Measurements from ENCODE around the gene COX19.

Gene COX19

GRCh38 chr7:953547-954327 is 21.6 kb downstream of the COX19 start:
- Histone ChIP-seq H3K36me3 (ENCODE audit: control insufficient read depth, insufficient read depth, low read length, severe bottlenecking) (no peaks in the 10 kb centered on the region), H3K9me3 (ENCODE audit: control insufficient read depth, low read length) (no peaks in the 10 kb centered on the region), H3K4me3 (ENCODE audit: low read length) (peak overlapping the region; percentile 73), H3K9ac (ENCODE audit: low read length) (peak overlapping the region; percentile 55), H3K4me1 (ENCODE audit: control insufficient read depth, insufficient read depth, low read length) (peaks cover 14% of the 10 kb centered on the region), H3K27me3 (replicated peaks; ENCODE audit: control insufficient read depth, insufficient read depth, low read length) (peaks cover 25% of the 10 kb centered on the region)
- DNase-seq (ENCODE audit: low read depth) = peak; percentile 70

GRCh38 chr7:952548-953441 is 22.6 kb downstream of the COX19 start:
- H3K36me3 ChIP-seq (ENCODE audit: control insufficient read depth, insufficient read depth, low read length, severe bottlenecking) = no peaks in the 10 kb centered on the region
- peaks cover 9% of the 10 kb centered on the region for H3K4me1 ChIP-seq (ENCODE audit: control insufficient read depth, insufficient read depth, low read length)
- peaks cover 19% of the 10 kb centered on the region for H3K27me3 ChIP-seq (replicated peaks; ENCODE audit: control insufficient read depth, insufficient read depth, low read length)
- H3K4me3 ChIP-seq (ENCODE audit: low read length) = peak overlapping the region; percentile 73
- DNase-seq (ENCODE audit: low read depth) = no peak
- H3K9ac ChIP-seq (ENCODE audit: low read length) = peak overlapping the region; percentile 55
- H3K9me3 ChIP-seq (ENCODE audit: control insufficient read depth, low read length) = no peaks in the 10 kb centered on the region

- H3K9ac ChIP-seq (ENCODE audit: low read length) = no peak overlapping the region
These were observed 23.3 kb downstream of the COX19 start for GRCh38 chr7:951881-952547.

GRCh38 chr7:949021-949934 is 26.1 kb downstream of the COX19 start:
- H3K9ac ChIP-seq (ENCODE audit: low read length) = no peak overlapping the region
- peaks cover 4% of the 10 kb centered on the region for H3K4me1 ChIP-seq (ENCODE audit: control insufficient read depth, insufficient read depth, low read length)
- H3K9me3 ChIP-seq (ENCODE audit: control insufficient read depth, low read length) = no peaks in the 10 kb centered on the region
- DNase-seq (ENCODE audit: low read depth) = no peak
- no peaks in the 10 kb centered on the region for H3K36me3 ChIP-seq (ENCODE audit: control insufficient read depth, insufficient read depth, low read length, severe bottlenecking)
- no peak overlapping the region for H3K4me3 ChIP-seq (ENCODE audit: low read length)
- peaks cover 14% of the 10 kb centered on the region for H3K27me3 ChIP-seq (replicated peaks; ENCODE audit: control insufficient read depth, insufficient read depth, low read length)

More at GRCh38 chr7:951881-952547, 23.3 kb downstream of the COX19 start:
- Histone ChIP-seq H3K4me3 (ENCODE audit: low read length) (no peak overlapping the region), H3K9me3 (ENCODE audit: control insufficient read depth, low read length) (no peaks in the 10 kb centered on the region), H3K36me3 (ENCODE audit: control insufficient read depth, insufficient read depth, low read length, severe bottlenecking) (no peaks in the 10 kb centered on the region), H3K27me3 (replicated peaks; ENCODE audit: control insufficient read depth, insufficient read depth, low read length) (peaks cover 18% of the 10 kb centered on the region), H3K4me1 (ENCODE audit: control insufficient read depth, insufficient read depth, low read length) (peaks cover 4% of the 10 kb centered on the region)
- DNase-seq (ENCODE audit: low read depth) = no peak

GRCh38 chr7:947391-948210 is 27.7 kb downstream of the COX19 start:
- Histone ChIP-seq H3K36me3 (ENCODE audit: control insufficient read depth, insufficient read depth, low read length, severe bottlenecking) (no peaks in the 10 kb centered on the region), H3K9me3 (ENCODE audit: control insufficient read depth, low read length) (no peaks in the 10 kb centered on the region), H3K27me3 (replicated peaks; ENCODE audit: control insufficient read depth, insufficient read depth, low read length) (peaks cover 14% of the 10 kb centered on the region), H3K9ac (ENCODE audit: low read length) (no peak overlapping the region), H3K4me1 (ENCODE audit: control insufficient read depth, insufficient read depth, low read length) (no peaks in the 10 kb centered on the region), H3K4me3 (ENCODE audit: low read length) (no peak overlapping the region)
- DNase-seq (ENCODE audit: low read depth) = no peak

GRCh38 chr7:946256-946996 is 28.9 kb downstream of the COX19 start:
- H3K4me3 ChIP-seq (ENCODE audit: low read length) = no peak overlapping the region
- H3K27me3 ChIP-seq (replicated peaks; ENCODE audit: control insufficient read depth, insufficient read depth, low read length) = peaks cover 14% of the 10 kb centered on the region
- H3K36me3 ChIP-seq (ENCODE audit: control insufficient read depth, insufficient read depth, low read length, severe bottlenecking) = no peaks in the 10 kb centered on the region
- no peak overlapping the region for H3K9ac ChIP-seq (ENCODE audit: low read length)
- H3K9me3 ChIP-seq (ENCODE audit: control insufficient read depth, low read length) = no peaks in the 10 kb centered on the region
- DNase-seq (ENCODE audit: low read depth) = no peak
- no peaks in the 10 kb centered on the region for H3K4me1 ChIP-seq (ENCODE audit: control insufficient read depth, insufficient read depth, low read length)

GRCh38 chr7:945556-946255 is 29.6 kb downstream of the COX19 start:
- Histone ChIP-seq H3K4me1 (ENCODE audit: control insufficient read depth, insufficient read depth, low read length) (peaks cover 4% of the 10 kb centered on the region), H3K4me3 (ENCODE audit: low read length) (no peak overlapping the region), H3K9me3 (ENCODE audit: control insufficient read depth, low read length) (peaks cover 3% of the 10 kb centered on the region), H3K9ac (ENCODE audit: low read length) (no peak overlapping the region), H3K27me3 (replicated peaks; ENCODE audit: control insufficient read depth, insufficient read depth, low read length) (peaks cover 14% of the 10 kb centered on the region), H3K36me3 (ENCODE audit: control insufficient read depth, insufficient read depth, low read length, severe bottlenecking) (no peaks in the 10 kb centered on the region)
- DNase-seq (ENCODE audit: low read depth) = no peak

GRCh38 chr7:945147-945555 is 30.2 kb downstream of the COX19 start:
- peaks cover 8% of the 10 kb centered on the region for H3K9me3 ChIP-seq (ENCODE audit: control insufficient read depth, low read length)
- DNase-seq (ENCODE audit: low read depth) = no peak
- peaks cover 14% of the 10 kb centered on the region for H3K27me3 ChIP-seq (replicated peaks; ENCODE audit: control insufficient read depth, insufficient read depth, low read length)
- no peaks in the 10 kb centered on the region for H3K36me3 ChIP-seq (ENCODE audit: control insufficient read depth, insufficient read depth, low read length, severe bottlenecking)
- peaks cover 8% of the 10 kb centered on the region for H3K4me1 ChIP-seq (ENCODE audit: control insufficient read depth, insufficient read depth, low read length)
- no peak overlapping the region for H3K9ac ChIP-seq (ENCODE audit: low read length)
- H3K4me3 ChIP-seq (ENCODE audit: low read length) = no peak overlapping the region

- Histone ChIP-seq H3K9ac (ENCODE audit: low read length) (no peak overlapping the region), H3K4me1 (ENCODE audit: control insufficient read depth, insufficient read depth, low read length) (peaks cover 8% of the 10 kb centered on the region), H3K27me3 (replicated peaks; ENCODE audit: control insufficient read depth, insufficient read depth, low read length) (peaks cover 12% of the 10 kb centered on the region), H3K4me3 (ENCODE audit: low read length) (no peak overlapping the region), H3K9me3 (ENCODE audit: control insufficient read depth, low read length) (peaks cover 8% of the 10 kb centered on the region), H3K36me3 (ENCODE audit: control insufficient read depth, insufficient read depth, low read length, severe bottlenecking) (no peaks in the 10 kb centered on the region)
- DNase-seq (ENCODE audit: low read depth) = no peak
These were observed 30.6 kb downstream of the COX19 start for GRCh38 chr7:944744-945143.

Measured in adipocyte (in vitro differentiated cells).